Erythroblast (primary cell): ENCODE measurements around the gene TXNDC8.

ENCODE experiments used
- GATA1 ChIP-seq: IDR thresholded peaks from 2 replicates; pipeline ENCODE4 v1.6.1; 2011; ENCODE audit warnings: low read depth, mild to moderate bottlenecking, control low read depth, low read length, moderate library complexity
- POLR2A ChIP-seq: IDR thresholded peaks from 2 replicates; pipeline ENCODE4 v1.6.1; 2011; ENCODE audit warnings: mild to moderate bottlenecking, low read length

GRCh38 chr9:110316261-110317075 is 21.2 kb downstream of the TXNDC8 start:
- no peak for TF ChIP-seq POLR2A
- TF ChIP-seq GATA1, result no peak
